DOHH2 (cell line): ENCODE measurements around the gene ACE.

Experiments
- H3F3A ChIP-seq: fragments of 200-600 bp; sonication (generic), shearing (Covaris generic); 2 replicates; pipeline ENCODE4 v1.6.0; 2016; ENCODE audit warnings: antibody characterized with exemption, mild to moderate bottlenecking; ENCODE audit not compliant: control insufficient read depth, insufficient read depth
- H3K27ac ChIP-seq: fragments of 200-600 bp; sonication (generic); 2 replicates; pipeline ENCODE4 v1.5.1; 2014; ENCODE audit warnings: low read depth, mild to moderate bottlenecking, low read length, moderate library complexity
- H3K27me3 ChIP-seq: fragments of 200-600 bp; sonication (generic); 2 replicates; pipeline ENCODE4 v1.6.1; 2014; ENCODE audit warnings: mild to moderate bottlenecking, low read length, mixed read lengths; ENCODE audit not compliant: control insufficient read depth
- H3K36me3 ChIP-seq: fragments of 200-600 bp; sonication (generic); 2 replicates; pipeline ENCODE4 v1.6.1; 2014; ENCODE audit warnings: mild to moderate bottlenecking, low read length, moderate library complexity, mixed read lengths; ENCODE audit not compliant: control insufficient read depth
- H3K4me1 ChIP-seq: fragments of 200-600 bp; sonication (generic); 2 replicates; pipeline ENCODE4 v1.6.1; 2014; ENCODE audit warnings: mild to moderate bottlenecking, low read length, mixed read lengths; ENCODE audit not compliant: control insufficient read depth
- H3K4me2 ChIP-seq: fragments of 200-600 bp; sonication (generic); 2 replicates; pipeline ENCODE4 v1.6.0; 2014; ENCODE audit warnings: mild to moderate bottlenecking, low read length, moderate library complexity
- H3K4me3 ChIP-seq: fragments of 200-600 bp; sonication (generic); 2 replicates; pipeline ENCODE4 v1.5.1; 2014; ENCODE audit warnings: mild to moderate bottlenecking, low read length, mixed read lengths
- H3K79me2 ChIP-seq: fragments of 200-600 bp; sonication (generic); 2 replicates; pipeline ENCODE4 v1.6.1; 2014; ENCODE audit warnings: mild to moderate bottlenecking, low read length, mixed read lengths; ENCODE audit not compliant: control insufficient read depth
- H3K9me2 ChIP-seq: fragments of 200-600 bp; sonication (generic); replicated peaks from 2 replicates; pipeline ENCODE4 v1.6.1; 2014; ENCODE audit warnings: mild to moderate bottlenecking, low read length, mixed read lengths; ENCODE audit not compliant: control insufficient read depth
- H3K9me3 ChIP-seq: fragments of 200-600 bp; sonication (generic); 2 replicates; pipeline ENCODE4 v1.6.1; 2014; ENCODE audit warnings: antibody characterized with exemption, low read length, mixed read lengths; ENCODE audit not compliant: control insufficient read depth, insufficient read depth
- H4K20me1 ChIP-seq: fragments of 200-600 bp; sonication (generic); 2 replicates; pipeline ENCODE4 v1.6.0; 2014; ENCODE audit warnings: low read depth, mild to moderate bottlenecking, antibody characterized with exemption, low read length, moderate library complexity; ENCODE audit not compliant: control insufficient read depth, insufficient read depth
- EZH2phosphoT487 ChIP-seq: fragments of 200-600 bp; sonication (generic); IDR thresholded peaks from 2 replicates; pipeline ENCODE4 v1.6.1; 2017; ENCODE audit warnings: borderline replicate concordance, mild to moderate bottlenecking, antibody characterized with exemption, low read length, moderate library complexity, mixed read lengths
- TF ChIP-seq, protein P1 (sequence below): fragments of 200-600 bp; sonication (generic); IDR thresholded peaks from one replicate; pipeline ENCODE4 v1.5.1; 2014; ENCODE audit warnings: antibody characterized with exemption, mild to moderate bottlenecking, low read depth, low read length; ENCODE audit not compliant: poor library complexity, severe bottlenecking

Gene ACE

GRCh38 chr17:63537991-63538692 lies 61.3 kb downstream of the ACE start:
- Histone ChIP-seq H4K20me1 (no peaks in the 10 kb centered on the region), H3K9me2 (no peaks in the 10 kb centered on the region), H3K4me1 (no peaks in the 10 kb centered on the region), H3F3A (no peaks in the 10 kb centered on the region), H3K4me2 (no peak overlapping the region), H3K27ac (no peak overlapping the region), H3K79me2 (no peaks in the 10 kb centered on the region), H3K36me3 (no peaks in the 10 kb centered on the region), H3K4me3 (no peak overlapping the region), H3K9me3 (no peaks in the 10 kb centered on the region), H3K27me3 (peaks cover 20% of the 10 kb centered on the region)
- TF ChIP-seq, protein P1, sequence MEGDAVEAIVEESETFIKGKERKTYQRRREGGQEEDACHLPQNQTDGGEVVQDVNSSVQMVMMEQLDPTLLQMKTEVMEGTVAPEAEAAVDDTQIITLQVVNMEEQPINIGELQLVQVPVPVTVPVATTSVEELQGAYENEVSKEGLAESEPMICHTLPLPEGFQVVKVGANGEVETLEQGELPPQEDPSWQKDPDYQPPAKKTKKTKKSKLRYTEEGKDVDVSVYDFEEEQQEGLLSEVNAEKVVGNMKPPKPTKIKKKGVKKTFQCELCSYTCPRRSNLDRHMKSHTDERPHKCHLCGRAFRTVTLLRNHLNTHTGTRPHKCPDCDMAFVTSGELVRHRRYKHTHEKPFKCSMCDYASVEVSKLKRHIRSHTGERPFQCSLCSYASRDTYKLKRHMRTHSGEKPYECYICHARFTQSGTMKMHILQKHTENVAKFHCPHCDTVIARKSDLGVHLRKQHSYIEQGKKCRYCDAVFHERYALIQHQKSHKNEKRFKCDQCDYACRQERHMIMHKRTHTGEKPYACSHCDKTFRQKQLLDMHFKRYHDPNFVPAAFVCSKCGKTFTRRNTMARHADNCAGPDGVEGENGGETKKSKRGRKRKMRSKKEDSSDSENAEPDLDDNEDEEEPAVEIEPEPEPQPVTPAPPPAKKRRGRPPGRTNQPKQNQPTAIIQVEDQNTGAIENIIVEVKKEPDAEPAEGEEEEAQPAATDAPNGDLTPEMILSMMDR: no peak
- no peak for TF ChIP-seq EZH2phosphoT487

DNA sequence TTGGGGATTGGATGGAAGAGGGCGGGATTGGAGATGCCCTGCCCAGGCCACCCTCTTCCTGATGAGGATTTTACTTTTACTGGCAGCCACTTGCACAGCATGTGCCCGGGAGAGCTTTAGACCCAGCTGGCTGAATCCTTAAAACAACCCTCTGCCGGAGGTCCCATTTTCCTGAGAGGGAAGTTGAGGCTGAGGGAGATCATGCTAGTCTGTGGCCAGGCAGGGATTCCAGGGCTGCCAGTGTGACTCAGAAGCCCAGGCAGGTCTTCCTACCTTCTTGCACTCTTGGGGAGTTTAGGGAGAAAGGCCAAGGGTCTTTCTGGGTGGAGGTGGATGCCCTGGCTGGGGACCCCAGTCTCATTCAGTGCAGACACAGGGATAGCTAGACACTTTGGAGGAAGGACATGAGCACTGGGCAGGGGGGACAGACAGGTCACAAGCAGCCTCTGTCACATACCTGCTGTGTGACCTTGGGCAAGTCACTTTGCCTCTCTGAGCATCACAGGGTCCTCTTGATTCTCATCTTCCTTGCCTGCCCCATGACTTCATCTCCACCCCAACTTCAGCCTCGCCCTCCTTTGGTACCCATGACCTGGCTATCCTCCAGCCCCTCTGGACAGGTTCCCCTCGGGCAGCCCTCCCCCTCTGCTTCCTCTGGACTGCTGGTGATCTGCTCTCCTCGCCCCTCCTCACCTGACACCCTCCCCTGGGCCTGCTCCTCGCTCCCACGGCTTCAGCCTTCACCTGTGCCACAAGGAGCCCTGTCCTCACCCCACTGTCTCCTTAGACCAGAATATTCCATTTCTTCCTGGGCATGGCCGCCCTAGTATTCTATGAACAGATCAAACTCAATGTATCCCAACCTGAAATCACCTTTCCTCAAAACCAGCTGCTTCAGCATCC lies 62.1 kb downstream of the ACE start:
- H3K36me3 ChIP-seq: no peaks in the 10 kb centered on the region
- peaks cover 20% of the 10 kb centered on the region for H3K27me3 ChIP-seq
- no peak overlapping the region for H3K27ac ChIP-seq
- no peaks in the 10 kb centered on the region for H3K9me3 ChIP-seq
- H3K79me2 ChIP-seq: no peaks in the 10 kb centered on the region
- H3F3A ChIP-seq: no peaks in the 10 kb centered on the region
- H4K20me1 ChIP-seq: no peaks in the 10 kb centered on the region
- H3K4me3 ChIP-seq: no peak overlapping the region
- TF ChIP-seq, protein P1: no peak
- no peak for TF ChIP-seq EZH2phosphoT487
- H3K4me2 ChIP-seq: no peak overlapping the region
- H3K9me2 ChIP-seq: no peaks in the 10 kb centered on the region
- no peaks in the 10 kb centered on the region for H3K4me1 ChIP-seq

- H3K79me2 ChIP-seq: no peaks in the 10 kb centered on the region
- H3K4me2 ChIP-seq: no peak overlapping the region
- no peaks in the 10 kb centered on the region for H3K9me3 ChIP-seq
- no peaks in the 10 kb centered on the region for H4K20me1 ChIP-seq
- no peak overlapping the region for H3K4me3 ChIP-seq
- no peaks in the 10 kb centered on the region for H3K36me3 ChIP-seq
- no peak overlapping the region for H3K27ac ChIP-seq
- no peaks in the 10 kb centered on the region for H3K9me2 ChIP-seq
- TF ChIP-seq, protein P1: no peak
- TF ChIP-seq EZH2phosphoT487: no peak
- H3K27me3 ChIP-seq: peaks cover 20% of the 10 kb centered on the region
- no peaks in the 10 kb centered on the region for H3F3A ChIP-seq
- no peaks in the 10 kb centered on the region for H3K4me1 ChIP-seq
Measured at GRCh38 chr17:63540590-63540989, 63.7 kb downstream of the ACE start.
